K562 treated with DMSO at 1 percent for 48 hours (cell line): Measurements from ENCODE around the gene FHIP1B. TPM values are rescaled to one million over a fixed set of nuclear protein-coding genes. Genes with fewer than 3 reads are reported as not detected.

Source experiments
- total RNA-seq: library from RNA; unstranded; fragments of 300-600 nt; gene quantifications from 2 replicates; pipeline ENCODE4 v1.2.3, GENCODE V29; 2022; ENCODE audit warnings: low replicate concordance; ENCODE audit errors: extremely low read depth

Gene FHIP1B
- total RNA-seq, result not detected in 2 replicates

GRCh38 chr11:6234387-6235107 is at the start of gene FHIP1B:
Gene FHIP1B, minus strand, starts transcription at chr11:6234636. Its CDS starts 10,120 bp downstream, at chr11:6224516.

GRCh38 chr11:6238902-6239301 is 4.5 kb upstream of the FHIP1B start, which contains the start of gene CNGA4:
Gene CNGA4, plus strand, starts transcription at chr11:6239089. Its CDS starts 118 bp downstream, at chr11:6239207.

GRCh38 chr11:6205366-6205765 is 29.1 kb downstream of the FHIP1B start, which contains the start of gene C11orf42:
Gene C11orf42, plus strand, starts transcription at chr11:6205557. Its CDS starts 59 bp downstream, at chr11:6205616.

GRCh38 chr11:6199174-6199810 is 35.1 kb downstream of the FHIP1B start, which contains the start of gene OR52W1:
Gene OR52W1, plus strand, starts transcription at chr11:6199224. Its CDS starts 0 bp downstream, at chr11:6199224.

GRCh38 chr11:6170226-6170625 is 64.2 kb downstream of the FHIP1B start, which contains the start of gene OR52B2:
Gene OR52B2, minus strand, starts transcription at chr11:6170326. Its CDS starts 0 bp downstream, at chr11:6170326.

Other genes with a start within 250 kb of the FHIP1B start
- not detected in 2 replicates for gene OR52L1, start 247.7 kb downstream of the FHIP1B start, total RNA-seq
- gene OR56A4, start 227.7 kb downstream of the FHIP1B start, total RNA-seq, result not detected in 2 replicates
- not detected in 2 replicates for gene OR56A1, start 203.9 kb downstream of the FHIP1B start, total RNA-seq
- not detected in 2 replicates for gene OR56B4, start 127.0 kb downstream of the FHIP1B start, total RNA-seq
- not detected in 2 replicates for gene OR52B2, start 64.3 kb downstream of the FHIP1B start, total RNA-seq
- gene OR52W1, start 35.4 kb downstream of the FHIP1B start, total RNA-seq, result not detected in 2 replicates
- not detected in 2 replicates for gene C11orf42, start 29.1 kb downstream of the FHIP1B start, total RNA-seq
- gene CNGA4, start 4.5 kb upstream of the FHIP1B start, total RNA-seq, result not detected in 2 replicates
- not detected in 2 replicates for gene CCKBR, start 25.2 kb upstream of the FHIP1B start, total RNA-seq
- gene CAVIN3, start 85.9 kb upstream of the FHIP1B start, total RNA-seq, result not detected in 2 replicates
- not detected in 2 replicates for gene SMPD1, start 155.8 kb upstream of the FHIP1B start, total RNA-seq
- gene APBB1, start 184.5 kb upstream of the FHIP1B start, total RNA-seq, result not detected in 2 replicates
- not detected in 2 replicates for gene HPX, start 206.4 kb upstream of the FHIP1B start, total RNA-seq
- not detected in 2 replicates for gene TRIM3, start 239.3 kb upstream of the FHIP1B start, total RNA-seq
- gene ARFIP2, start 246.7 kb upstream of the FHIP1B start, total RNA-seq, result not detected in 2 replicates
- not detected in 2 replicates for gene TIMM10B, start 246.9 kb upstream of the FHIP1B start, total RNA-seq